SIG-M5 (cell line): ENCODE results near the gene SCARB1.

Experiments
- DNase-seq: peaks from one replicate; lab custom pipeline; 2025; lab: John Stamatoyannopoulos, UW

Gene SCARB1

GRCh38 chr12:124796303-124796960 is 67.2 kb downstream of the SCARB1 start:
- no peak for DNase-seq

- DNase-seq: no peak
These were observed 68.3 kb downstream of the SCARB1 start for GRCh38 chr12:124795081-124795948.

- DNase-seq: no peak
These were observed 70.7 kb downstream of the SCARB1 start for GRCh38 chr12:124792961-124793441.

- DNase-seq: no peak
These were observed 71.5 kb downstream of the SCARB1 start for GRCh38 chr12:124792156-124792555.

GRCh38 chr12:124790650-124791400 is 72.8 kb downstream of the SCARB1 start:
- DNase-seq: no peak

GRCh38 chr12:124788936-124789555 is 74.6 kb downstream of the SCARB1 start:
- DNase-seq: no peak

- DNase-seq: no peak
These were observed 77.4 kb downstream of the SCARB1 start for GRCh38 chr12:124786061-124786964.

- DNase-seq: no peak
These were observed 78.6 kb downstream of the SCARB1 start for GRCh38 chr12:124784871-124785572.

- DNase-seq: no peak
These were observed 80.6 kb downstream of the SCARB1 start for GRCh38 chr12:124783087-124783486.

GRCh38 chr12:124782132-124782531 is 81.5 kb downstream of the SCARB1 start:
- no peak for DNase-seq

- no peak for DNase-seq
These were observed 82.6 kb downstream of the SCARB1 start for GRCh38 chr12:124780752-124781685.

GRCh38 chr12:124780336-124780735 is 83.3 kb downstream of the SCARB1 start:
- DNase-seq: no peak

- DNase-seq: no peak
These were observed 84.2 kb downstream of the SCARB1 start for GRCh38 chr12:124779161-124780141.

- DNase-seq: no peak
These were observed 85.3 kb downstream of the SCARB1 start for GRCh38 chr12:124778411-124778810.

GRCh38 chr12:124777399-124778372 is 86.0 kb downstream of the SCARB1 start:
- DNase-seq: no peak

GRCh38 chr12:124776125-124776513 is 87.5 kb downstream of the SCARB1 start:
- DNase-seq: no peak
